ENCODE results near the gene TMEM88.
"Not testable (repeated sequence)": the region's sequence is repeated elsewhere in the genome, so short reads cannot be mapped to it uniquely, and the experiment has no call there.

Gene TMEM88

GRCh38 chr17:7857713-7858521, 3.1 kb downstream of the TMEM88 start, which contains the start of gene CYB5D1:
TSS of gene CYB5D1 (plus strand) at chr17:7858003. CDS start at chr17:7858135, 132 bp downstream.
- peak; percentile 87 to 89 for DNase-seq

- peak; percentile 45 to 52 for DNase-seq
These were observed 3.6 kb downstream of the TMEM88 start for GRCh38 chr17:7858522-7858810.

GRCh38 chr17:7859028-7859427, 4.2 kb downstream of the TMEM88 start:
- DNase-seq: no peak

- peak; percentile 39 to 61 for DNase-seq
These were observed 8.0 kb downstream of the TMEM88 start for GRCh38 chr17:7862692-7863437.

- not testable (repeated sequence) for DNase-seq
These were observed 9.5 kb downstream of the TMEM88 start for GRCh38 chr17:7864384-7864783.

- DNase-seq: no peak
These were observed 10.3 kb downstream of the TMEM88 start for GRCh38 chr17:7864995-7865650.

- peak in 1 of 2 donors; percentile 14 for DNase-seq
These were observed 13.0 kb downstream of the TMEM88 start for GRCh38 chr17:7867881-7868329.

- DNase-seq: no peak
These were observed 18.2 kb downstream of the TMEM88 start for GRCh38 chr17:7873051-7873450.

GRCh38 chr17:7875804-7876370, 21.0 kb downstream of the TMEM88 start:
- no peak for DNase-seq

GRCh38 chr17:7878234-7878633, 23.4 kb downstream of the TMEM88 start:
- DNase-seq: no peak

GRCh38 chr17:7880076-7880868, 25.4 kb downstream of the TMEM88 start:
- DNase-seq: no peak

- no peak for DNase-seq
These were observed 26.6 kb downstream of the TMEM88 start for GRCh38 chr17:7881276-7882054.

- peak in 1 of 2 donors; percentile 27 for DNase-seq
These were observed 27.2 kb downstream of the TMEM88 start for GRCh38 chr17:7882068-7882467.

GRCh38 chr17:7882629-7883028, 27.8 kb downstream of the TMEM88 start:
- no peak for DNase-seq

GRCh38 chr17:7883781-7884386, 29.0 kb downstream of the TMEM88 start:
- peak; percentile 27 to 34 for DNase-seq

- peak; percentile 41 to 44 for DNase-seq
These were observed 29.9 kb downstream of the TMEM88 start for GRCh38 chr17:7884581-7885366.

GRCh38 chr17:7885367-7886226, 30.7 kb downstream of the TMEM88 start:
- DNase-seq: peak; percentile 51 to 55

- peak; percentile 58 to 65 for DNase-seq
These were observed 31.6 kb downstream of the TMEM88 start for GRCh38 chr17:7886227-7887037.

Measured in stimulated activated CD4-positive, alpha-beta T cell treated with anti-CD3 and anti-CD28 coated beads, Interleukin-2, amount 100 ng/mL, for 24 hours (primary cell).